Activated B cell treated with CpG ODN at 0.5 μM for 24 hours (primary cell): ENCODE results near the gene APBB2. TPM values are rescaled to one million over a fixed set of nuclear protein-coding genes. Genes with fewer than 3 reads are reported as not detected.

Experiments used
- ATAC-seq: fragments of 200-7000 bp; cut with Tn5 transposase; one replicate; pipeline ENCODE4 v1.10.0; 2021; ENCODE audit warnings: low read depth, mild to moderate bottlenecking, moderate library complexity
- CTCF ChIA-PET: fragments of 350-600 bp; sonication (Branson Sonifier 250); formaldehyde crosslinking; loops from one replicate; lab custom pipeline; 2021; ENCODE audit warnings: antibody characterized with exemption; lab: Charles Lee
- POLR2A ChIA-PET: fragments of 350-600 bp; sonication (Branson Sonifier 250); formaldehyde crosslinking; loops from one replicate; lab custom pipeline; 2021; ENCODE audit warnings: antibody characterized with exemption; lab: Charles Lee
- DNase-seq: peaks from one replicate; pipeline ENCODE4 v3.0.0; 2022
- H3K27ac Mint-ChIP-seq: one replicate; pipeline ENCODE4 v1.8.0; 2020; ENCODE audit warnings: mixed read lengths
- H3K27me3 Mint-ChIP-seq: one replicate; pipeline ENCODE4 v1.8.0; 2021; ENCODE audit warnings: mixed read lengths
- H3K36me3 Mint-ChIP-seq: one replicate; pipeline ENCODE4 v1.8.0; 2021; ENCODE audit warnings: low read depth, mixed read lengths
- H3K4me1 Mint-ChIP-seq: one replicate; pipeline ENCODE4 v1.8.0; 2021; ENCODE audit warnings: mixed read lengths
- H3K4me3 Mint-ChIP-seq: one replicate; pipeline ENCODE4 v1.8.0; 2020; ENCODE audit warnings: mild to moderate bottlenecking, mixed read lengths
- H3K9me3 Mint-ChIP-seq: one replicate; pipeline ENCODE4 v1.8.0; 2020; ENCODE audit warnings: mixed read lengths
- intact Hi-C: fragments of 100-400 bp; cut with micrococcal nuclease; formaldehyde crosslinking; loops from one replicate; pipeline ENCODE4 v1.15.1; 2024
- total RNA-seq: library from RNA; stranded (reverse); gene quantifications from 2 replicates; pipeline ENCODE4 v1.2.3, GENCODE V29; 2022
- TF ChIP-seq, protein P1 (sequence below): fragments of 200-600 bp; IDR thresholded peaks from one replicate; pipeline ENCODE4 v1.8.0; 2022; ENCODE audit warnings: antibody characterized with exemption, mild to moderate bottlenecking

APBB2 gene
- total RNA-seq, 1 donor from 2014 or later = 3.7 TPM

DNA sequence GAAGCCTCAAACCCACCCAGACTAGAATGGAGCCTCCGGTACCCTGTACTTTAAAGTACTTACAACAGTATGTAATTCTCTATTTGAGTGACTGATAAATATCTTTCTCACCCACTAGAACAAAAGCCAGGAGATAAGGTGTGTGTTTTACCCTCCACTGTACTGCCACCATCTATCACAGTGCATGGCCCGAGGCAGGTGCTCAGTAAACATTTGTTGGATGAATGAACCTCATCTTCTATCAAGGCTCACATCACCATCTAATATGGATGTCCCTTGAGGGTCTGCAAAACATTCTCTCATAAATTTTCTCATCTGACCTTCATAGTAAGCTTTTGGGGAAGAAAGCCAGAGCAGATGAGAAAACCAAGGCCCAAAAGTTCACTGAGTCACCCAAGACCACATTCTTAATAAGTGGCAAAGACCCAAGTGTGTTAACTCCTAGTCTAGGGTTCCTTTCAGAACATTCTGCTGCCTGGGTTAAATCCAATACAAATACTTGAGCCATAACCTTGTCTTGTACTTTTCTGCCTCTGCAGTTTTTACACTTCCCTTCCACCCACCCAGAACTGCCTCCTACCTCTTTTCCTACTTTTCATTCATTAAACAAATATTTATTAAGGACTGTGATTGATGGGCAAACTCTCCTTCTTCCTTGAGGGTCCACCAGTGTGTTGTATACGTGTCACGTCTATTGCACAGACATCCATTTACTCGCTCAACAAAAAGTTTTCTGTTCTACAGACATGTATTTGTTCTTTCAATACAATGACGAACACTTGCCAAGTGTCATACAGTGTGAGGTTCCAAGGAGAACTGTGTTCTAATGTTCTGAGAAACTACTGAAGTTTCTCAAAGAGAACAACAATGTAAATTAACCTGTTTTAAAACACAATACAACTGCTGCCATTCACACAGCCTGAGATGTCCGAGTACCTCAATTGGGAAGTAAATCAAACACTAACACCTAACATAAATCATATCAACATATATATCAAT lies 35.7 kb downstream of the APBB2 start:
- ChIA-PET POLR2A (no interaction called here), CTCF (no interaction called here)

DNA sequence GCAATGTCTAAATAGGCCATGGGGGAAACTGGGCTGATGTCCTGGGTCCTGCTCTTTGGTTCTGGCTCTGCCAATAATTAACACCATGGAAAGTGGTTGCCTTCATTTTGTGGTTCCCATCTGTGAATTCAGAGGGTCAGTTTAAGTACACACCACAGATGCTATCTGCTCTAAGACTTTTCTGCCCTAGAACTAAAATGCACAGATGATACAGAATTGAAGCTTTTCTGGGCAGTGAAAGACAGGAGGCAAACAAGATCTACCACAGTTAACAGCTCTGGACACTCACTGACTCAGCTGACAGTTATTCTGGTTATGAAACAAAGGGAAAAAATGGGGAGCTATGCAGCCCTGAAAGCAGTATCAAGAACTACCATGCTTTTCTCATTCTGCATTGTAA lies 37.3 kb downstream of the APBB2 start:
- TF ChIP-seq, protein P1, sequence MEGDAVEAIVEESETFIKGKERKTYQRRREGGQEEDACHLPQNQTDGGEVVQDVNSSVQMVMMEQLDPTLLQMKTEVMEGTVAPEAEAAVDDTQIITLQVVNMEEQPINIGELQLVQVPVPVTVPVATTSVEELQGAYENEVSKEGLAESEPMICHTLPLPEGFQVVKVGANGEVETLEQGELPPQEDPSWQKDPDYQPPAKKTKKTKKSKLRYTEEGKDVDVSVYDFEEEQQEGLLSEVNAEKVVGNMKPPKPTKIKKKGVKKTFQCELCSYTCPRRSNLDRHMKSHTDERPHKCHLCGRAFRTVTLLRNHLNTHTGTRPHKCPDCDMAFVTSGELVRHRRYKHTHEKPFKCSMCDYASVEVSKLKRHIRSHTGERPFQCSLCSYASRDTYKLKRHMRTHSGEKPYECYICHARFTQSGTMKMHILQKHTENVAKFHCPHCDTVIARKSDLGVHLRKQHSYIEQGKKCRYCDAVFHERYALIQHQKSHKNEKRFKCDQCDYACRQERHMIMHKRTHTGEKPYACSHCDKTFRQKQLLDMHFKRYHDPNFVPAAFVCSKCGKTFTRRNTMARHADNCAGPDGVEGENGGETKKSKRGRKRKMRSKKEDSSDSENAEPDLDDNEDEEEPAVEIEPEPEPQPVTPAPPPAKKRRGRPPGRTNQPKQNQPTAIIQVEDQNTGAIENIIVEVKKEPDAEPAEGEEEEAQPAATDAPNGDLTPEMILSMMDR = no peak
- CTCF ChIA-PET = no interaction called here
- Mint-ChIP-seq H3K4me1 (no peaks in the 10 kb centered on the region), H3K36me3 (no peaks in the 10 kb centered on the region), H3K27ac (no peak overlapping the region), H3K4me3 (no peak overlapping the region), H3K27me3 (peaks cover 4% of the 10 kb centered on the region), H3K9me3 (no peaks in the 10 kb centered on the region)
- ATAC-seq = no peak
- POLR2A ChIA-PET = no interaction called here
- intact Hi-C loops = no loop called here
- DNase-seq = no peak

More for the DNA sequence above, 35.7 kb downstream of the APBB2 start:
- ATAC-seq (no peak), DNase-seq (no peak)
- Mint-ChIP-seq H3K27ac (no peak overlapping the region), H3K4me3 (no peak overlapping the region), H3K4me1 (no peaks in the 10 kb centered on the region), H3K27me3 (peaks cover 4% of the 10 kb centered on the region), H3K36me3 (no peaks in the 10 kb centered on the region), H3K9me3 (peaks cover 2% of the 10 kb centered on the region)
- TF ChIP-seq, protein P1 = no peak
- intact Hi-C loops = no loop called here

DNA sequence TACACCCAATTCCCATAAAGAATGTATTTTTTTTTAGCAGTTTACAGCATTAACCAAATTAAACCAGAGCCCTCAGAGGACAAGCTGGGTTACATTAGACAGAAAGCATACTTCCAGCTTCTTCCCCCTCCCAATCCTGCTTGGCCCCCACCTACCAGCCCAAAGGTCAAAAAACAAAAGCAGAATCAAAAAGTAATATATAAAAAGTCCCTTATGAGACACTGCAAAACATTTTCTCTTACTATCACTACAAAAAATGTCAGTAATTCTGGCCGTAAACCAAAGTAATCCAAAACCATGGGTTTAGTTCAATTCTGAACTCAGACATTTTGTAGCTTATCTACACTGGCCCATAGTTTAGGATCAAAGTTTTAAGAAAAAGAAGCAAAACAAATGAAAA lies 38.0 kb downstream of the APBB2 start:
- ChIA-PET POLR2A (no interaction called here), CTCF (no interaction called here)
- ATAC-seq (no peak), DNase-seq (no peak)
- Mint-ChIP-seq H3K27ac (no peak overlapping the region), H3K36me3 (no peaks in the 10 kb centered on the region), H3K4me3 (no peak overlapping the region), H3K27me3 (peaks cover 4% of the 10 kb centered on the region), H3K9me3 (no peaks in the 10 kb centered on the region), H3K4me1 (no peaks in the 10 kb centered on the region)
- TF ChIP-seq, protein P1 = no peak
- intact Hi-C loops = no loop called here

DNA sequence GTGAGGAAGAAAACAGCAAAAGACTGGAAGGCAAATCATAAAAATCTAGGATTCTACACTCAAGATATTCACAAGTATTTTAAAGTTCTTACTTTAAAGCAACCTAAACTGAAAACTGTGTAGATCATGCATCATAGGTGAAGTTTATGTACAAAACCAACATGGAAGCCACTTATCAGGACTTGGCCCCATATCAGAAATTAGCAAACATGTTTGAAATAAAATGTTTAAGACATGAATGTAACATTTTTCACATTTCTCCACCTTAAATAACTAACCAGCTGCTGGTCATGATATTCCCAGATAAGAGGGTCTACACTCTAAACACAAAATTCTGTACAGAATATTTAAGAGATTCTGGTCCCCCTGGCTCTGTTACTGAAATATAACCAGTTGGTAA lies 38.5 kb downstream of the APBB2 start:
- DNase-seq (no peak), ATAC-seq (no peak)
- Mint-ChIP-seq H3K4me3 (no peak overlapping the region), H3K9me3 (no peaks in the 10 kb centered on the region), H3K27me3 (peaks cover 4% of the 10 kb centered on the region), H3K36me3 (no peaks in the 10 kb centered on the region), H3K4me1 (no peaks in the 10 kb centered on the region), H3K27ac (no peak overlapping the region)
- ChIA-PET POLR2A (no interaction called here), CTCF (no interaction called here)
- intact Hi-C loops = no loop called here
- TF ChIP-seq, protein P1 = no peak

DNA sequence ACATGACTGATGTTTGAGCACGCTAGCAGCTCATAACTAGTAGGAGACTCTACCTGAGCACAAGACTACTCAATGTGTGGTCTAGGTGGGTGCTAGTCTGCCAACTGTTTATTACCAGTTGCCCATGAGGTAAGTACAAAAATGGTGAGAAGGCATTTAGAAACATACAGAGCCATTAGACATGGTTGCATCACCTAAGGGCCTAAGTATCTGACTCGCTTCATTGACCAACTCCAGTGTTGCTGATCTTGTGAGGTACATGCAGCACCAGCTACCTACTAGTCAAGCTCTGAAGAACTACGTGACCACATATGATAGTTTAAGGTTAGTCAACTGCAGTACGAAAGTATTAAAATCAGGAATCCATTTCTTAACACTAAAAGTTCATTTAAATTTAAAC lies 39.9 kb downstream of the APBB2 start:
- no peak overlapping the region for H3K4me3 Mint-ChIP-seq
- intact Hi-C loops = no loop called here
- H3K27ac Mint-ChIP-seq = no peak overlapping the region
- ChIA-PET CTCF (no interaction called here), POLR2A (no interaction called here)
- H3K9me3 Mint-ChIP-seq = no peaks in the 10 kb centered on the region
- H3K27me3 Mint-ChIP-seq = peaks cover 4% of the 10 kb centered on the region
- H3K36me3 Mint-ChIP-seq = no peaks in the 10 kb centered on the region
- no peak for DNase-seq
- ATAC-seq = no peak
- no peaks in the 10 kb centered on the region for H3K4me1 Mint-ChIP-seq
- TF ChIP-seq, protein P1 = no peak
